Activated T-helper 2 cell treated with anti-CD3 and anti-CD28 coated beads, Interferon-gamma antibody, Interleukin-2, Interleukin-4, amounts not matched to agents 10 μg/mL and 5 μg/mL and 100 μg/mL, durations not matched to agents 14 hours and 24 hours and 36 hours (primary cell): ENCODE data around the gene DAGLB. TPM values are rescaled to one million over a fixed set of nuclear protein-coding genes. Genes with fewer than 3 reads are reported as not detected.

ENCODE experiments used
- total RNA-seq: library from RNA; stranded (reverse); gene quantifications from 2 replicates; pipeline ENCODE4 v1.2.3, GENCODE V29; 2022

DAGLB gene
- total RNA-seq, 1 donor from 2014 or later, result 22.3 TPM

Other genes with a start within 250 kb of the DAGLB start
- gene CYTH3, start 175.3 kb downstream of the DAGLB start, total RNA-seq, result 0.85 and 1.2 TPM in 2 replicates
- gene FAM220A, start 99.0 kb downstream of the DAGLB start, total RNA-seq, result 7.6 and 8.9 TPM in 2 replicates
- gene RAC1, start 73.4 kb downstream of the DAGLB start, total RNA-seq, result 174 and 175 TPM in 2 replicates
- gene KDELR2, start 36.2 kb upstream of the DAGLB start, total RNA-seq, result 68.7 and 78.3 TPM in 2 replicates
- gene GRID2IP, start 103.5 kb upstream of the DAGLB start, total RNA-seq, result 0.18 and 0.23 TPM in 2 replicates
- gene ZDHHC4, start 129.5 kb upstream of the DAGLB start, total RNA-seq, result 23.9 and 29.9 TPM in 2 replicates
- gene INTS15, start 142.1 kb upstream of the DAGLB start, total RNA-seq, result 41.1 and 42.1 TPM in 2 replicates
- 0.23 TPM in 2 replicates for gene ZNF853, start 167.7 kb upstream of the DAGLB start, total RNA-seq
- 21.9 and 24.6 TPM in 2 replicates for gene ZNF316, start 189.4 kb upstream of the DAGLB start, total RNA-seq